OCI-LY7 (cell line): ENCODE measurements around the gene KRT9. TPM values are rescaled to one million over a fixed set of nuclear protein-coding genes. Genes with fewer than 3 reads are reported as not detected.

Experiments used
- BruUV-seq: library from RNA; stranded (reverse); fragments of 400-500 nt; replicated peaks from 2 replicates; lab custom pipeline; 2021; lab: Mats Ljungman, UMichigan
- CTCF ChIA-PET: fragments of 300-600 bp; sonication (Branson Sonifier 250); formaldehyde crosslinking; loops from one replicate; lab custom pipeline; 2022; ENCODE audit warnings: antibody characterized with exemption; ENCODE audit not compliant: unreplicated experiment; lab: Charles Lee
- POLR2A ChIA-PET: fragments of 300-600 bp; sonication (Branson Sonifier 250); formaldehyde crosslinking; loops from one replicate; lab custom pipeline; 2022; ENCODE audit warnings: antibody characterized with exemption; lab: Charles Lee
- DNase-seq: peaks from one replicate; pipeline ENCODE4 v3.0.0-alpha.2; 2015; ENCODE audit warnings: low spot score
- H2AFZ ChIP-seq: fragments of 200-600 bp; sonication (generic), shearing (Covaris generic); 2 replicates; pipeline ENCODE4 v1.6.1; 2014; ENCODE audit warnings: mild to moderate bottlenecking, antibody characterized with exemption, low read length, moderate library complexity
- H3K27ac ChIP-seq: fragments of 200-600 bp; sonication (generic); 2 replicates; pipeline ENCODE4 v1.5.1; 2014; ENCODE audit warnings: mixed run types, low read depth, mild to moderate bottlenecking, moderate library complexity, low read length, inconsistent platforms; ENCODE audit not compliant: poor library complexity, severe bottlenecking
- H3K36me3 ChIP-seq: fragments of 200-600 bp; sonication (generic); 2 replicates; pipeline ENCODE4 v1.6.1; 2014; ENCODE audit warnings: mild to moderate bottlenecking, antibody characterized with exemption, low read length, moderate library complexity, mixed read lengths; ENCODE audit not compliant: insufficient read depth
- H3K4me1 ChIP-seq: fragments of 200-600 bp; sonication (generic); 2 replicates; pipeline ENCODE4 v1.5.1; 2014; ENCODE audit warnings: mild to moderate bottlenecking, low read length; ENCODE audit not compliant: insufficient read depth, poor library complexity, severe bottlenecking
- H3K4me2 ChIP-seq: fragments of 200-600 bp; sonication (generic); 2 replicates; pipeline ENCODE4 v1.6.1; 2014; ENCODE audit warnings: mild to moderate bottlenecking, low read length
- H3K4me3 ChIP-seq: fragments of 200-600 bp; sonication (generic); 2 replicates; pipeline ENCODE4 v1.5.1; 2014; ENCODE audit warnings: mild to moderate bottlenecking, low read depth, low read length; ENCODE audit not compliant: poor library complexity, severe bottlenecking
- H3K79me2 ChIP-seq: fragments of 200-600 bp; sonication (generic); 2 replicates; pipeline ENCODE4 v1.6.1; 2016; ENCODE audit warnings: low read depth, mild to moderate bottlenecking, low read length, moderate library complexity, mixed read lengths; ENCODE audit not compliant: insufficient read depth
- H3K9me2 ChIP-seq: fragments of 200-600 bp; sonication (generic); 2 replicates; pipeline ENCODE4 v1.6.1; 2016; ENCODE audit warnings: mild to moderate bottlenecking, low read length, mixed read lengths; ENCODE audit not compliant: insufficient read depth
- H3K9me3 ChIP-seq: fragments of 200-600 bp; sonication (generic); 2 replicates; pipeline ENCODE4 v1.6.1; 2014; ENCODE audit warnings: mild to moderate bottlenecking, mixed run types, low read length, mixed read lengths
- H4K20me1 ChIP-seq: fragments of 200-600 bp; sonication (generic); 2 replicates; pipeline ENCODE4 v1.6.1; 2014; ENCODE audit warnings: mild to moderate bottlenecking, antibody characterized with exemption, low read length, moderate library complexity, mixed read lengths; ENCODE audit not compliant: insufficient read depth
- CTCF ChIP-seq: fragments of 200-600 bp; sonication (generic); conservative IDR thresholded peaks from 2 replicates; pipeline ENCODE4 v1.5.1; 2014; ENCODE audit warnings: mild to moderate bottlenecking, antibody characterized with exemption, low read length, moderate library complexity, mixed read lengths
- EZH2phosphoT487 ChIP-seq: fragments of 200-600 bp; sonication (generic); IDR thresholded peaks from 2 replicates; pipeline ENCODE4 v1.6.1; 2018; ENCODE audit warnings: low read depth, borderline replicate concordance, mild to moderate bottlenecking, mixed run types, antibody characterized with exemption, low read length, moderate library complexity, mixed read lengths
- intact Hi-C: fragments of 100-400 bp; cut with micrococcal nuclease; formaldehyde crosslinking; loops from one replicate; pipeline ENCODE4 v1.10.0; 2022; ENCODE audit not compliant: unreplicated experiment
- total RNA-seq, 2 experiments: library from RNA; depleted of rRNA in 1 of 2; stranded (reverse); fragments of >200 nt in 1 of 2; shearing (Covaris generic) in 1 of 2; gene quantifications; 2 replicates each; pipeline ENCODE4 v1.2.3, GENCODE V29; 2014 to 2022

KRT9 gene
- total RNA-seq, 2 experiments from 2014 or later = not detected

DNA sequence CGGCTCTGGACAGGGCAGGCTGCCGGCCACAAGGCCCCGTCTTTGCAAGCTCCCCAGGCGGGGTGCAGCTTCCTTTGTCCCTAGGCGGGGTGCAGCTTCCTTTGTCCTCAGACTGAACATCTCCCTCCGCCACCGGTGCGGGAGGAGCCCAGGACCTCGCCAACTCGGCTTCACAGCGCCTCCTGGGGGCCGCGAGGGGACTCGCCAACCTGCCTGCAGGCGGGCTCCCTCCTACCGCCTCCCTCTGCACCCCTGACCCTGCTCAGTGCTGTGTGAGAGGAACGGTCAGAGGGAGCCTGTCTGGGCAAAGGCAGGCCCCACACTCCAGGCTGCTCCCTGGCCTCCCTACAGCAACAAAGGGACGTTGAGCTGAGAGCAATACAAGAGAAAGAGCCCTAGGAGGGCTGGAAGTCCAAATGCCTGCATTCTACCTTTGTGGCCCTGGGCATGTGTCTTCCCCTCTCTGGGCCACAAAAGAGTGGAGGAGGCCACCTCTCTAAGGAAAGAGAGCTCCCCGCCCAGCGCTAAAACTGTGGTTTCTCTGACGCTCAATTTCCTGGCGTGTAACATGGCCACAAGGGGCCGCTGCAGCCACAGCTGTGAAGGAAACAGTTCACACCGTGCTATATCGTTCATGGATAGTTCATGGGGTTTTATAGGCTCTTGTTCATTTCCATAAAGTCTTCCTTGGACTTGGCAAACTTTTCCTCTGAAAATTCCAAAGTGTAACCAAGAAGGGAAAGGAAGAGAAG, 22.8 kb downstream of the KRT9 start:
- TF ChIP-seq CTCF (peak; percentile 96), EZH2phosphoT487 (no peak)
- H3K4me3 ChIP-seq = no peak overlapping the region
- H3K27ac ChIP-seq = no peak overlapping the region
- ChIA-PET CTCF (interaction anchor here (0.9 to 2.4 kb wide), 4 partner anchors 8 to 99 kb away, joined by 3 to 9 read pairs (median 4); no protein-coding TSS in a partner anchor), POLR2A (no interaction called here)
- H3K4me1 ChIP-seq = no peaks in the 10 kb centered on the region
- no peaks in the 10 kb centered on the region for H3K9me3 ChIP-seq
- no TSS peak for BruUV-seq
- H3K79me2 ChIP-seq = no peaks in the 10 kb centered on the region
- H3K9me2 ChIP-seq = no peaks in the 10 kb centered on the region
- intact Hi-C loops = loop anchor here (1.0 to 2.0 kb wide), 3 partner anchors 99 to 640 kb away; no protein-coding TSS in a partner anchor
- H3K4me2 ChIP-seq = peak overlapping the region; percentile 31; the same call in 1 of the 2 replicates
- no peaks in the 10 kb centered on the region for H3K36me3 ChIP-seq
- peak overlapping the region; percentile 47; the same call in 1 of the 2 replicates for H2AFZ ChIP-seq
- no peaks in the 10 kb centered on the region for H4K20me1 ChIP-seq
- peak; percentile 75 for DNase-seq

GRCh38 chr17:41547921-41548843, 23.7 kb downstream of the KRT9 start:
- no peak overlapping the region for H3K4me3 ChIP-seq
- no peak for DNase-seq
- H3K36me3 ChIP-seq = no peaks in the 10 kb centered on the region
- H2AFZ ChIP-seq = no peak overlapping the region
- no peaks in the 10 kb centered on the region for H3K4me1 ChIP-seq
- H3K27ac ChIP-seq = no peak overlapping the region
- no peaks in the 10 kb centered on the region for H3K9me3 ChIP-seq
- BruUV-seq = no TSS peak
- H3K9me2 ChIP-seq = no peaks in the 10 kb centered on the region
- TF ChIP-seq CTCF = no peak
- no peak for TF ChIP-seq EZH2phosphoT487
- no peaks in the 10 kb centered on the region for H3K79me2 ChIP-seq
- ChIA-PET POLR2A (no interaction called here), CTCF (interaction anchor here (0.9 to 2.4 kb wide), 2 partner anchors 17 to 100 kb away, joined by 3 to 9 read pairs; no protein-coding TSS in a partner anchor)
- intact Hi-C loops = loop anchor here (2.0 kb wide), 1 partner anchor 639 kb away; no protein-coding TSS in a partner anchor
- H4K20me1 ChIP-seq = no peaks in the 10 kb centered on the region
- no peak overlapping the region for H3K4me2 ChIP-seq
